SK-N-MC (cell line): ENCODE measurements around the gene PHLDB2.

ENCODE experiments used
- DNase-seq: peaks from one replicate; pipeline ENCODE4 v3.0.0-alpha.2; 2011; ENCODE audit warnings: low read depth, low spot score
- H3K27ac ChIP-seq: fragments of 200-600 bp; sonication (generic); 2 replicates; pipeline ENCODE4 v1.5.1; 2016; ENCODE audit warnings: mixed run types
- H3K36me3 ChIP-seq: fragments of 200-600 bp; sonication (generic); 2 replicates; pipeline ENCODE4 v1.6.1; 2017; ENCODE audit warnings: antibody characterized with exemption, low read length, mixed read lengths; ENCODE audit not compliant: insufficient read depth
- H3K4me3 ChIP-seq: fragments of 200-600 bp; sonication (generic); 2 replicates; pipeline ENCODE4 v1.5.1; 2016
- H3K9ac ChIP-seq: fragments of 200-600 bp; sonication (generic); 2 replicates; pipeline ENCODE4 v1.8.0; 2017; ENCODE audit warnings: mixed run types, mixed read lengths; ENCODE audit not compliant: insufficient read length
- H3K9me3 ChIP-seq: fragments of 200-600 bp; sonication (generic); 2 replicates; pipeline ENCODE4 v1.6.1; 2017; ENCODE audit warnings: low read depth, mild to moderate bottlenecking, antibody characterized with exemption, low read length, moderate library complexity, mixed read lengths
- EZH2 ChIP-seq: fragments of 200-600 bp; sonication (generic); IDR thresholded peaks from one replicate; pipeline ENCODE4 v1.6.1; 2017; ENCODE audit warnings: antibody characterized with exemption
- FOXP2 ChIP-seq: optimal IDR thresholded peaks from 2 replicates; pipeline ENCODE3; 2011; ENCODE audit warnings: mild to moderate bottlenecking, moderate library complexity; ENCODE audit not compliant: insufficient read depth; ENCODE audit errors: extremely low read length, control extremely low read depth
- POLR2AphosphoS5 ChIP-seq: IDR thresholded peaks from 2 replicates; pipeline ENCODE4 v1.6.1; 2012; ENCODE audit warnings: mild to moderate bottlenecking, low read depth, low read length, borderline replicate concordance

PHLDB2 gene

GRCh38 chr3:111972891-111973290 lies 113.8 kb downstream of the PHLDB2 start:
- Histone ChIP-seq H3K9ac (no peak overlapping the region), H3K36me3 (no peaks in the 10 kb centered on the region), H3K27ac (no peak overlapping the region), H3K4me3 (no peak overlapping the region), H3K9me3 (no peaks in the 10 kb centered on the region)
- DNase-seq: no peak
- TF ChIP-seq POLR2AphosphoS5 (no peak), FOXP2 (no peak), EZH2 (no peak)

GRCh38 chr3:111975131-111975530 lies 116.1 kb downstream of the PHLDB2 start:
- no peak overlapping the region for H3K4me3 ChIP-seq
- no peak overlapping the region for H3K9ac ChIP-seq
- H3K27ac ChIP-seq: no peak overlapping the region
- no peaks in the 10 kb centered on the region for H3K9me3 ChIP-seq
- TF ChIP-seq EZH2 (no peak), POLR2AphosphoS5 (no peak), FOXP2 (no peak)
- H3K36me3 ChIP-seq: no peaks in the 10 kb centered on the region
- no peak for DNase-seq

GRCh38 chr3:111976254-111976653 lies 117.2 kb downstream of the PHLDB2 start:
- H3K9ac ChIP-seq: no peak overlapping the region
- no peak for DNase-seq
- no peaks in the 10 kb centered on the region for H3K36me3 ChIP-seq
- no peak overlapping the region for H3K27ac ChIP-seq
- no peak overlapping the region for H3K4me3 ChIP-seq
- TF ChIP-seq EZH2: no peak
- no peak for TF ChIP-seq FOXP2
- TF ChIP-seq POLR2AphosphoS5: no peak
- no peaks in the 10 kb centered on the region for H3K9me3 ChIP-seq

GRCh38 chr3:111978583-111979433 lies 119.7 kb downstream of the PHLDB2 start, which contains the start of gene ABHD10:
ABHD10 (plus strand) TSS chr3:111979026; CDS start chr3:111979062, 36 bp downstream.
- Histone ChIP-seq H3K9me3 (no peaks in the 10 kb centered on the region), H3K36me3 (peaks cover 12% of the 10 kb centered on the region; the same call in 1 of the 2 replicates), H3K4me3 (peak within 1 kb of the TSS; percentile 94), H3K27ac (no peak within 1 kb of the TSS), H3K9ac (peak within 1 kb of the TSS; percentile 85)
- DNase-seq: peak; percentile 86
- TF ChIP-seq EZH2 (no peak), POLR2AphosphoS5 (peak; percentile 99), FOXP2 (no peak)

GRCh38 chr3:111979434-111980038 lies 120.5 kb downstream of the PHLDB2 start:
- peak overlapping the region; percentile 85 for H3K9ac ChIP-seq
- H3K36me3 ChIP-seq: peaks cover 16% of the 10 kb centered on the region
- DNase-seq: no peak
- TF ChIP-seq FOXP2 (no peak), POLR2AphosphoS5 (no peak)
- peak overlapping the region; percentile 94 for H3K4me3 ChIP-seq
- H3K9me3 ChIP-seq: no peaks in the 10 kb centered on the region
- no peak overlapping the region for H3K27ac ChIP-seq

GRCh38 chr3:111980716-111981456 lies 121.8 kb downstream of the PHLDB2 start:
- no peak overlapping the region for H3K9ac ChIP-seq
- H3K36me3 ChIP-seq: peaks cover 16% of the 10 kb centered on the region
- no peak for TF ChIP-seq EZH2
- no peak for TF ChIP-seq POLR2AphosphoS5
- TF ChIP-seq FOXP2: no peak
- DNase-seq: no peak
- peak overlapping the region; percentile 94; the same call in 1 of the 2 replicates for H3K4me3 ChIP-seq
- H3K27ac ChIP-seq: no peak overlapping the region
- no peaks in the 10 kb centered on the region for H3K9me3 ChIP-seq

- Histone ChIP-seq H3K27ac (no peak overlapping the region), H3K36me3 (peaks cover 16% of the 10 kb centered on the region), H3K4me3 (0 out of 2 replicates have a peak overlapping the region, but pooled peaks have one; percentile 2), H3K9ac (no peak overlapping the region), H3K9me3 (no peaks in the 10 kb centered on the region)
- DNase-seq: no peak
- no peak for TF ChIP-seq FOXP2
Measured at GRCh38 chr3:111981457-111981763, 122.3 kb downstream of the PHLDB2 start.

- H3K9me3 ChIP-seq: no peaks in the 10 kb centered on the region
- DNase-seq: no peak
- TF ChIP-seq POLR2AphosphoS5: no peak
- TF ChIP-seq EZH2: no peak
- no peak for TF ChIP-seq FOXP2
- no peak overlapping the region for H3K9ac ChIP-seq
- H3K27ac ChIP-seq: no peak overlapping the region
- no peak overlapping the region for H3K4me3 ChIP-seq
- peaks cover 41% of the 10 kb centered on the region for H3K36me3 ChIP-seq
Measured at GRCh38 chr3:111984636-111985298, 125.7 kb downstream of the PHLDB2 start.
